ENCODE measurements around the gene C11orf65. TPM values are rescaled to one million over a fixed set of nuclear protein-coding genes. Genes with fewer than 3 reads are reported as not detected.
A peak's percentile ranks its signal among the peaks of the same experiment; 100 is the strongest.

Gene C11orf65, protein sequence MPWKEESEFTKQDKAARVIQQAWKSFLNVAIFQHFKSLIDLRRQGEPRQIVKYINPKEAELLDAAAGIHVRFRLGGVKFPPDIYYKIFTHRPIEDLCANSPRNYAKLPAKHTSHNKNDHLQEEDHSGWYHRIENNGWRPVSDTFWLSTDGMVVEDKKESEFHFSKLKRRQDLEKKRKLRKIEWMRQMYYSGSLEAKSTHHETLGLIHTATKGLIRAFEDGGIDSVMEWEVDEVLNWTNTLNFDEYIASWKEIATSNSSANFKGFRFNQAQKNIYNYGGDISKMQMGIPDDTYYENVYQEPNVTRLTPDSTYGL
- total RNA-seq (2014; rRNA removed; shearing (Covaris generic)) (not detected in 2 replicates), polyA plus RNA-seq (2016; fragmentation: Nextera tagmentation; extraction: Ambion mirVana) (0.58 and 1.1 TPM in 2 replicates)

DNA sequence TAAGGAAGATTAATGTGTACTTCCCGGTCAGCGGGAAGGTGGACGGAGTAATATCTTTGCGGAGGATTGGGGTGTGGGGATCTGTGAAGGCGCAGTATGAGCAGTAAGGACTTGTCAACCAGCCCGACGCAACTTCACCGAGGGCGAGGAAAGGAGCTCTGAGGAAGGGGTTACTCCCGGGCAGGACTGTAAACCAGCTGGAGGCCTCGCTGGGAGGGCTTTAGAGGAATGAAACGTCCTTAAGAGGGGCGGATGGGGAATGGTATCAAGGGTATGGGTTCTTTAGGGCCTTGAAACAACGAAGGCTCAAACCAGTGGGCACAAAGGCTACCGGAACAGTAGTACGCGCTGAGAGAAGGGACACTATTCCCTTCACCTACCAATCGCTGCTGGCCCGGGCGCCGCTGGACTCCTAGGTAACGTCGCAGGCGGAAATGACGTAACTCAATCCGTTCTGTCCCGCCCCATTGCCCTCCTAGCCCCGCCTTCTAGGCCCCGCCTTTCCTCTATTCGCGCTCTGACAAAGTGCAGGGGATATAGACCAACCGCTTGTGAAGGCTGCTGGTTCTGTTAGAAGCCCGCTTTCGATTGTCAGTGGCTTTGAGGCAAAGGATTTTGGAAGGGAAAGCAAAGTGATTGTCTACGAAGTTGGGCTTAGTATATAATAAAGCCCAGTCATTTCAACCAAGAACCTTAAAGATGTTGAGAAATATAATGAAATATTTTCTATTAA, at the start of gene C11orf65:
Gene C11orf65, minus strand, starts transcription at position 439 of the 733 bp plus-strand sequence. CDS start 5,970 bp downstream, outside the sequence.
- H3K79me2 ChIP-seq (ENCODE audit: insufficient read depth) = no peaks in the 10 kb centered on the region
- no peaks in the 10 kb centered on the region for H3K4me1 ChIP-seq (ENCODE audit: insufficient read depth)
- H3K27ac ChIP-seq = peak within 1 kb of the TSS; percentile 95
- H3F3A ChIP-seq (ENCODE audit: insufficient read depth) = peaks cover 6% of the 10 kb centered on the region; the same call in 1 of the 2 replicates
- H4K20me1 ChIP-seq (ENCODE audit: insufficient read depth) = no peaks in the 10 kb centered on the region
- H3K9me2 ChIP-seq (ENCODE audit: insufficient read depth) = no peaks in the 10 kb centered on the region
- peak within 1 kb of the TSS; percentile 93 for H3K9ac ChIP-seq
- no peak for TF ChIP-seq EZH2 (IDR thresholded peaks at IDR 0.05; ENCODE audit: insufficient read depth, poor library complexity, severe bottlenecking)
- no peak for TF ChIP-seq EZH2phosphoT487 (IDR thresholded peaks at IDR 0.05; ENCODE audit: insufficient read depth, low read depth)
- 1% methylated on average over 35 of the region's 35 CpGs for WGBS, 2 experiments (ENCODE audit: low coverage in 1 of 2, low lambda C conversion rate in 2 of 2, missing lambda C conversion rate in 2 of 2)
- peak within 1 kb of the TSS; percentile 87 for H3K4me3 ChIP-seq
- peak within 1 kb of the TSS; percentile 96 for H3K4me2 ChIP-seq (ENCODE audit: unreplicated experiment)
- in situ Hi-C loops (cut with MboI) = no loop called here
- no peaks in the 10 kb centered on the region for H3K36me3 ChIP-seq (ENCODE audit: low read depth)
- H3K27me3 ChIP-seq (replicated peaks; ENCODE audit: insufficient read depth) = no peaks in the 10 kb centered on the region
- no peaks in the 10 kb centered on the region for H3K9me3 ChIP-seq (ENCODE audit: low read depth)
- peak; percentile 99 for DNase-seq
- H2AFZ ChIP-seq = peak within 1 kb of the TSS; percentile 94

DNA sequence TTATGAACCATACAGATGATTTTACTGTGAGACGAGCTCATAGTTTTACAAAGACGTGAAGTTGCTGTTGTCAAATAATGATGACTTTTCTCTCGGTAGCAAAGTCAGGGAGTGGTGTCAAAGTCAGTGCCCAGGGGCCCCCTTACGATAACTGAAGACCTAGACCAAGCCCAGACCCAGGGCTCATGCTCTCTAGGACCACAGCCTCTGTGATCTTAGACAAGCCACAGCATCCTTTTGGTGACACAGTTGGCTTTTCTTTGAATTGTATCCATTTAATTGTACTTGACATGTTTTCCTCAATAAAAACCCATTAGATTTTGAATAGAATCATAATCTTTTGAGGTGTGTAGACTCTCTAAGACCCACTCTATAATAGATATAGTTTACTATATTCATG, 48.8 kb upstream of the C11orf65 start:
- no peaks in the 10 kb centered on the region for H4K20me1 ChIP-seq (ENCODE audit: insufficient read depth)
- H3K79me2 ChIP-seq (ENCODE audit: insufficient read depth) = no peaks in the 10 kb centered on the region
- H3K9ac ChIP-seq = no peak overlapping the region
- no peaks in the 10 kb centered on the region for H3K9me3 ChIP-seq (ENCODE audit: low read depth)
- H3F3A ChIP-seq (ENCODE audit: insufficient read depth) = peaks cover 9% of the 10 kb centered on the region; the same call in 1 of the 2 replicates
- H3K27ac ChIP-seq = no peak overlapping the region
- WGBS, 2 experiments (ENCODE audit: low coverage in 1 of 2, low lambda C conversion rate in 2 of 2, missing lambda C conversion rate in 2 of 2) = 75% methylated on average over 4 of the region's 4 CpGs
- H2AFZ ChIP-seq = no peak overlapping the region
- in situ Hi-C loops (cut with MboI) = no loop called here
- no peaks in the 10 kb centered on the region for H3K27me3 ChIP-seq (replicated peaks; ENCODE audit: insufficient read depth)
- TF ChIP-seq EZH2 (IDR thresholded peaks at IDR 0.05; ENCODE audit: insufficient read depth, poor library complexity, severe bottlenecking) (no peak), EZH2phosphoT487 (IDR thresholded peaks at IDR 0.05; ENCODE audit: insufficient read depth, low read depth) (no peak)
- DNase-seq = no peak
- 0 out of 2 replicates have a peak, but pooled peaks cover 11% of the 10 kb centered on the region for H3K4me1 ChIP-seq (ENCODE audit: insufficient read depth)
- H3K36me3 ChIP-seq (ENCODE audit: low read depth) = no peaks in the 10 kb centered on the region
- no peak overlapping the region for H3K4me2 ChIP-seq (ENCODE audit: unreplicated experiment)
- no peak overlapping the region for H3K4me3 ChIP-seq
- no peaks in the 10 kb centered on the region for H3K9me2 ChIP-seq (ENCODE audit: insufficient read depth)

DNA sequence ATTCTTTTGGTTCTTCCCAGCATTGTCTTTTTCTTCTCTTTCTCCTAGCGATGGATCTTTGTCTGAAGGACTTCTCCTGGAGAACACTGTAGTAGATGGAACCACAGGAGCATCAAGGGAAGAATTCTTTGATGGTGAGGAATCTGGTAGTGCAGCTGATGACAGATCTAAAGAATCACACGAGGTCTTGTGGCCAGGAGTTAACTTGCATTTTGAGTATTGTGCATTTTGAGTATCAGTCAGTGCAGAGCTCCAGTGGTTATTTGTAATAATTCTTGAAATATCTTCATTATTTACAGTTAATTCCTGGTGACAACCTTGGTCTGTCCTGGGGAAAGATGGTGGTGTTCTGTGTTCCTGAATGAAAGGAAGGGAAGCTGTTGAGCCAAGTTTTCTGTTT, 45.4 kb upstream of the C11orf65 start:
- no peak overlapping the region for H3K4me3 ChIP-seq
- no peaks in the 10 kb centered on the region for H3K9me3 ChIP-seq (ENCODE audit: low read depth)
- TF ChIP-seq EZH2 (IDR thresholded peaks at IDR 0.05; ENCODE audit: insufficient read depth, poor library complexity, severe bottlenecking) (no peak), EZH2phosphoT487 (IDR thresholded peaks at IDR 0.05; ENCODE audit: insufficient read depth, low read depth) (no peak)
- H3K27ac ChIP-seq = no peak overlapping the region
- H3K36me3 ChIP-seq (ENCODE audit: low read depth) = no peaks in the 10 kb centered on the region
- no peak overlapping the region for H2AFZ ChIP-seq
- no peak overlapping the region for H3K4me2 ChIP-seq (ENCODE audit: unreplicated experiment)
- no peak for DNase-seq
- no peaks in the 10 kb centered on the region for H4K20me1 ChIP-seq (ENCODE audit: insufficient read depth)
- no peaks in the 10 kb centered on the region for H3K27me3 ChIP-seq (replicated peaks; ENCODE audit: insufficient read depth)
- H3K79me2 ChIP-seq (ENCODE audit: insufficient read depth) = no peaks in the 10 kb centered on the region
- peaks cover 9% of the 10 kb centered on the region; the same call in 1 of the 2 replicates for H3F3A ChIP-seq (ENCODE audit: insufficient read depth)
- WGBS, 2 experiments (ENCODE audit: low coverage in 1 of 2, low lambda C conversion rate in 2 of 2, missing lambda C conversion rate in 2 of 2) = 37 to 45% methylated on average over 2 of the region's 2 CpGs
- H3K9me2 ChIP-seq (ENCODE audit: insufficient read depth) = no peaks in the 10 kb centered on the region
- H3K4me1 ChIP-seq (ENCODE audit: insufficient read depth) = 0 out of 2 replicates have a peak, but pooled peaks cover 12% of the 10 kb centered on the region
- in situ Hi-C loops (cut with MboI) = no loop called here
- no peak overlapping the region for H3K9ac ChIP-seq

DNA sequence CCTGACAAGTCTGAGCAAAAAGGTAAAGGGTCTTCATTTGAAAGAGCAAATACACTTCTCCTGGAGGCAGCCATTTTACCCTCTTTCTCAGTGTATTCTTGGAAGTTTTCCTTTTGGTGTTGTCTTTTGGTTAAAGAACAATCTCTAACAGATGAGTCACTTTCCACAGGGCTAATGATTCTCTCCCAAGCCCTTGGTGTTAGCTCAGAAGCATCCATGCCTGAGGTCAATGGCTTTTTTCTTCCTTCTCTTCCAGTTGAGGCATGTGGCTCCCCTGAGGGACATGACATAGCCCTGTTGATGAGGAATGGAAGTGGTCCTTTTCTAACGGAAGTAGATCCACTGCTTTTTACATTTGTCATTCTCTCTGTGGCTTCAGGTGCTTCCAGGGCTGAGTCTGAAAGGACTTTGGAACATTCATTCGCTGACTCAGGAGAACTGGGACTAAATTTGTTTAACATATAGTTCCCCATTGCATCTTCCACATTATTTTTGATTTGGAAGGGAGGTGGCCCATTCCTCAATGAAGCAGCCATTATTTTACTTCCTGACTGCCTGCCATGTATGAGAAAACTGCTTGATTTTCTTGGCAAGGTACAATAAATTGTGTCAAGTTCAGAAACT, 44.6 kb upstream of the C11orf65 start:
- no peaks in the 10 kb centered on the region for H3K9me3 ChIP-seq (ENCODE audit: low read depth)
- no peaks in the 10 kb centered on the region for H4K20me1 ChIP-seq (ENCODE audit: insufficient read depth)
- no peak overlapping the region for H3K4me3 ChIP-seq
- WGBS, 2 experiments (ENCODE audit: low coverage in 1 of 2, low lambda C conversion rate in 2 of 2, missing lambda C conversion rate in 2 of 2) = 80 to 87% methylated on average over 2 of the region's 2 CpGs
- no peaks in the 10 kb centered on the region for H3K79me2 ChIP-seq (ENCODE audit: insufficient read depth)
- peak; percentile 77 for DNase-seq
- peak overlapping the region; percentile 65 for H2AFZ ChIP-seq
- H3K27ac ChIP-seq = no peak overlapping the region
- H3K27me3 ChIP-seq (replicated peaks; ENCODE audit: insufficient read depth) = no peaks in the 10 kb centered on the region
- H3K9ac ChIP-seq = no peak overlapping the region
- H3F3A ChIP-seq (ENCODE audit: insufficient read depth) = peaks cover 9% of the 10 kb centered on the region; the same call in 1 of the 2 replicates
- H3K36me3 ChIP-seq (ENCODE audit: low read depth) = no peaks in the 10 kb centered on the region
- in situ Hi-C loops (cut with MboI) = no loop called here
- TF ChIP-seq EZH2phosphoT487 (IDR thresholded peaks at IDR 0.05; ENCODE audit: insufficient read depth, low read depth) = no peak
- no peak overlapping the region for H3K4me2 ChIP-seq (ENCODE audit: unreplicated experiment)
- 0 out of 2 replicates have a peak, but pooled peaks cover 12% of the 10 kb centered on the region for H3K4me1 ChIP-seq (ENCODE audit: insufficient read depth)
- H3K9me2 ChIP-seq (ENCODE audit: insufficient read depth) = no peaks in the 10 kb centered on the region

All from GM23248 (cell line).